Thyroid gland (tissue), 4 donors: ENCODE results near the gene TOGARAM1. TPM values are rescaled to one million over a fixed set of nuclear protein-coding genes. Genes with fewer than 3 reads are reported as not detected.
A peak's percentile ranks its signal among the peaks of the same experiment; 100 is the strongest.

Experiments
- DNase-seq, 2 donors: peaks; one replicate each; pipeline ENCODE4 v3.0.0-alpha.2; 2019
- H3K27ac ChIP-seq, 3 donors: fragments of 200-600 bp; sonication (generic); 1 replicate in 2 of 3; 2 replicates in 1 of 3; pipeline ENCODE4 v1.5.1; 2016 to 2019; ENCODE audit warnings: mild to moderate bottlenecking in 1 of 3, moderate library complexity in 1 of 3
- H3K27me3 ChIP-seq: fragments of 200-600 bp; sonication (generic); one replicate; pipeline ENCODE4 v1.5.1; 2019
- H3K36me3 ChIP-seq, 2 donors: fragments of 200-600 bp; sonication (generic); one replicate each; pipeline ENCODE4 v1.5.1; 2016 to 2019
- H3K4me1 ChIP-seq, 2 donors: fragments of 200-600 bp; sonication (generic); one replicate each; pipeline ENCODE4 v1.5.1; 2017 to 2019
- H3K4me3 ChIP-seq, 3 donors: fragments of 200-600 bp; sonication (generic); replicated peaks in 1 of 3; 1 replicate in 2 of 3; 2 replicates in 1 of 3; pipeline ENCODE4 v1.5.1; 2016; ENCODE audit warnings: mild to moderate bottlenecking in 1 of 3
- H3K9me3 ChIP-seq: fragments of 200-600 bp; sonication (generic); one replicate; pipeline ENCODE4 v1.5.1; 2017
- CTCF ChIP-seq, 6 experiments: fragments of 200-600 bp in 3 of 6; fragments of 450-650 bp in 3 of 6; sonication (generic) in 3 of 6; IDR thresholded peaks; one replicate each; pipeline ENCODE4 v1.5.1; 2016 to 2019; ENCODE audit warnings: antibody characterized with exemption in 6 of 6, mild to moderate bottlenecking in 2 of 6, inconsistent platforms in 1 of 6, moderate library complexity in 1 of 6
- POLR2A ChIP-seq, 2 donors: fragments of 450-650 bp; IDR thresholded peaks; one replicate each; pipeline ENCODE4 v1.6.1; 2017; ENCODE audit warnings: antibody characterized with exemption in 2 of 2, mild to moderate bottlenecking in 2 of 2, moderate library complexity in 1 of 2
- WGBS, 2 donors: methylation state at CpG; one replicate each; pipeline ENCODE4 v1.1.5; 2017; 5-methylcytosine and 5-hydroxymethylcytosine counted together
- intact Hi-C: fragments of 100-400 bp; cut with DNase I; formaldehyde crosslinking; loops from one replicate; pipeline ENCODE4 v1.15.1; 2023
- total RNA-seq, 4 donors: library from RNA; depleted of rRNA; stranded (reverse); fragments of >200 nt; gene quantifications; one replicate each; pipeline ENCODE4 v1.2.3, GENCODE V29; 2016

TOGARAM1 gene
- total RNA-seq, 4 donors from 2014 or later, result 30.3 to 54.8 (median 36.2) TPM

- H3K4me1 ChIP-seq, result peaks cover 24 to 36% of the 10 kb centered on the region in 2 donors
- TF ChIP-seq CTCF (IDR thresholded peaks at IDR 0.05) (no peak), POLR2A (IDR thresholded peaks at IDR 0.05) (no peak)
- no peaks in the 10 kb centered on the region for H3K9me3 ChIP-seq
- DNase-seq, result no peak
- intact Hi-C loops, result no loop called here
- H3K4me3 ChIP-seq, result no peak overlapping the region
- H3K36me3 ChIP-seq, result no peaks in the 10 kb centered on the region
- H3K27ac ChIP-seq, result no peak overlapping the region
- no peaks in the 10 kb centered on the region for H3K27me3 ChIP-seq
Measured at GRCh38 chr14:44968714-44969113, 6.7 kb downstream of the TOGARAM1 start.

- no peak for DNase-seq
- intact Hi-C loops, result no loop called here
- no peak for TF ChIP-seq POLR2A (IDR thresholded peaks at IDR 0.05)
- no peak for TF ChIP-seq CTCF (IDR thresholded peaks at IDR 0.05)
- Histone ChIP-seq H3K27me3 (no peaks in the 10 kb centered on the region), H3K4me1 (peaks cover 23% of the 10 kb centered on the region in 2 donors), H3K4me3 (no peak overlapping the region), H3K27ac (no peak overlapping the region), H3K36me3 (no peaks in the 10 kb centered on the region), H3K9me3 (no peaks in the 10 kb centered on the region)
Measured at GRCh38 chr14:44970907-44971306, 8.9 kb downstream of the TOGARAM1 start.

- no peak for DNase-seq
- TF ChIP-seq POLR2A (IDR thresholded peaks at IDR 0.05) (no peak), CTCF (IDR thresholded peaks at IDR 0.05) (no peak)
- Histone ChIP-seq H3K9me3 (no peaks in the 10 kb centered on the region), H3K27me3 (no peaks in the 10 kb centered on the region), H3K27ac (no peak overlapping the region), H3K4me3 (no peak overlapping the region), H3K36me3 (no peaks in the 10 kb centered on the region), H3K4me1 (peaks cover 19 to 20% of the 10 kb centered on the region in 2 donors)
- WGBS, 2 donors, result 97 to 98% methylated on average over 4 of the region's 4 CpGs
- intact Hi-C loops, result no loop called here
Measured at GRCh38 chr14:44971459-44971858, 9.5 kb downstream of the TOGARAM1 start.

- H3K4me3 ChIP-seq, result no peak overlapping the region
- H3K27ac ChIP-seq, result no peak overlapping the region
- H3K4me1 ChIP-seq, result peaks cover 6 to 18% of the 10 kb centered on the region in 2 donors
- no peaks in the 10 kb centered on the region for H3K9me3 ChIP-seq
- no peak for TF ChIP-seq CTCF (IDR thresholded peaks at IDR 0.05)
- TF ChIP-seq POLR2A (IDR thresholded peaks at IDR 0.05), result no peak
- H3K27me3 ChIP-seq, result no peaks in the 10 kb centered on the region
- 61 to 64% methylated on average over 2 of the region's 2 CpGs for WGBS, 2 donors
- H3K36me3 ChIP-seq, result no peaks in the 10 kb centered on the region
- intact Hi-C loops, result no loop called here
- DNase-seq, result no peak
Measured at GRCh38 chr14:44979273-44979672, 17.3 kb downstream of the TOGARAM1 start.

- Histone ChIP-seq H3K9me3 (no peaks in the 10 kb centered on the region), H3K36me3 (no peaks in the 10 kb centered on the region), H3K27ac (no peak overlapping the region), H3K4me3 (no peak overlapping the region), H3K27me3 (no peaks in the 10 kb centered on the region), H3K4me1 (peaks cover 6 to 18% of the 10 kb centered on the region in 2 donors)
- TF ChIP-seq POLR2A (IDR thresholded peaks at IDR 0.05), result no peak
- TF ChIP-seq CTCF (IDR thresholded peaks at IDR 0.05), result no peak
- DNase-seq, result peak; percentile 44 to 60
- intact Hi-C loops, result no loop called here
Measured at GRCh38 chr14:44979740-44980356, 17.9 kb downstream of the TOGARAM1 start.
